NB4 (cell line): Measurements from ENCODE around the gene SIGLEC5.
"Not testable (repeated sequence)": the region's sequence is repeated elsewhere in the genome, so short reads cannot be mapped to it uniquely, and the experiment has no call there.

Experiments
- DNase-seq: peaks from one replicate; pipeline ENCODE4 v3.0.0; 2010; ENCODE audit warnings: low read depth
- H3K4me3 ChIP-seq: one replicate; pipeline ENCODE4 v1.5.1; 2011; ENCODE audit warnings: mild to moderate bottlenecking, low read depth, low read length, moderate library complexity
- CTCF ChIP-seq: IDR thresholded peaks from one replicate; pipeline ENCODE4 v1.5.1; 2012; ENCODE audit warnings: low read depth, low read length
- MAX ChIP-seq: IDR thresholded peaks from 2 replicates; pipeline ENCODE4 v1.6.1; 2011; ENCODE audit warnings: low read depth, low read length
- MYC ChIP-seq: IDR thresholded peaks from 2 replicates; pipeline ENCODE4 v1.6.1; 2011; ENCODE audit warnings: low read depth, low read length
- POLR2A ChIP-seq: IDR thresholded peaks from 2 replicates; pipeline ENCODE4 v1.6.1; 2011; ENCODE audit warnings: mild to moderate bottlenecking; ENCODE audit not compliant: insufficient read length; ENCODE audit errors: extremely low read depth

The SIGLEC5 gene

GRCh38 chr19:51630315-51630714 is at the start of gene SIGLEC5:
Gene SIGLEC5, minus strand, starts transcription at chr19:51630401. Its CDS starts 66 bp downstream, at chr19:51630335.
- peak within 1 kb of the TSS; percentile 50 for H3K4me3 ChIP-seq
- peak; percentile 52 for DNase-seq

- no peak for TF ChIP-seq CTCF
- TF ChIP-seq POLR2A: no peak
- TF ChIP-seq MYC: no peak
- TF ChIP-seq MAX: no peak
- H3K4me3 ChIP-seq: no peak overlapping the region
- DNase-seq: no peak
Observed at GRCh38 chr19:51676566-51677083, 46.4 kb upstream of the SIGLEC5 start.

- not testable (repeated sequence) for H3K4me3 ChIP-seq
- peak; percentile 34 for DNase-seq
Observed at GRCh38 chr19:51675911-51676565, 45.8 kb upstream of the SIGLEC5 start.

- TF ChIP-seq CTCF: no peak
- TF ChIP-seq MAX: no peak
- no peak for TF ChIP-seq MYC
- no peak for TF ChIP-seq POLR2A
- peak; percentile 37 for DNase-seq
- no peak overlapping the region for H3K4me3 ChIP-seq
Observed at GRCh38 chr19:51668216-51668615, 38.0 kb upstream of the SIGLEC5 start.

- DNase-seq: no peak
- no peak overlapping the region for H3K4me3 ChIP-seq
- TF ChIP-seq MAX (no peak), CTCF (no peak), MYC (no peak), POLR2A (no peak)
Observed at GRCh38 chr19:51664997-51665396, 34.8 kb upstream of the SIGLEC5 start.

GRCh38 chr19:51664131-51664530 is 33.9 kb upstream of the SIGLEC5 start:
- DNase-seq: no peak
- no peak overlapping the region for H3K4me3 ChIP-seq
- TF ChIP-seq MAX (no peak), CTCF (no peak), POLR2A (no peak), MYC (no peak)

- TF ChIP-seq CTCF (no peak), MYC (no peak), MAX (no peak), POLR2A (no peak)
- no peak overlapping the region for H3K4me3 ChIP-seq
- no peak for DNase-seq
Observed at GRCh38 chr19:51663650-51664049, 33.4 kb upstream of the SIGLEC5 start.
